Effector memory CD4-positive, alpha-beta T cell (primary cell): ENCODE data around the gene GRM8.

ENCODE experiments used
- DNase-seq, 3 donors: peaks; one replicate each; pipeline ENCODE4 v3.0.0-alpha.2; 2020
- H3K27ac ChIP-seq: 2 replicates; pipeline ENCODE4 v1.7.0; 2013; ENCODE audit warnings: mild to moderate bottlenecking, low read length, moderate library complexity; ENCODE audit not compliant: insufficient read depth, poor library complexity, severe bottlenecking
- H3K27me3 ChIP-seq: replicated peaks from 2 replicates; pipeline ENCODE4 v1.7.0; 2013; ENCODE audit warnings: mild to moderate bottlenecking, low read length; ENCODE audit not compliant: insufficient read depth, control insufficient read depth, poor library complexity, severe bottlenecking
- H3K36me3 ChIP-seq: 2 replicates; pipeline ENCODE4 v1.7.0; 2013; ENCODE audit warnings: mild to moderate bottlenecking, low read length, moderate library complexity; ENCODE audit not compliant: control insufficient read depth, insufficient read depth
- H3K4me1 ChIP-seq: 2 replicates; pipeline ENCODE4 v1.7.0; 2013; ENCODE audit warnings: low read length, mild to moderate bottlenecking; ENCODE audit not compliant: control insufficient read depth, insufficient read depth, poor library complexity, severe bottlenecking
- H3K4me3 ChIP-seq: 2 replicates; pipeline ENCODE4 v1.7.0; 2013; ENCODE audit warnings: low read length, low read depth, mild to moderate bottlenecking; ENCODE audit not compliant: insufficient read depth, poor library complexity, severe bottlenecking
- H3K9me3 ChIP-seq: 2 replicates; pipeline ENCODE4 v1.7.0; 2013; ENCODE audit warnings: mild to moderate bottlenecking, low read length, moderate library complexity; ENCODE audit not compliant: control insufficient read depth

GRM8 gene

DNA sequence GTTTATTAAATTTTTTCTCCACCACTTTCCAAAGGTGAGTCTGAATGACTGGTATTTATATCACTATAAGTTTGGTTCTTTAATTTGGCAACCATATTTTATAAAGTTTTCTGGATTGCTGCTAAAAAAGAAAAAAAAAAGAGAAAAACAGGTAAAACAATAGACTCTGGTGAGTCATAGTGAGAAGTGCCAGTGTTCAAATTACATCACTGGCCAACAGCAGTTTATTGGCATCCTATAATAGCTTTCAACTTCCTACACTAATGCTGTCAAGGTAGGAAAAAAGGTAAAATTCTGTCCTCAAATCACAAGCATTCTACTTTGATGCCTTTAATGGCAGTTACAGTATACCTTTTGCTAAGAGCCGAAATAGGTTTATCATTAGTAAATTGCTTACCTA lies 808.8 kb downstream of the GRM8 start:
- no peaks in the 10 kb centered on the region for H3K36me3 ChIP-seq
- H3K27me3 ChIP-seq = no peaks in the 10 kb centered on the region
- no peak for DNase-seq

GRCh38 chr7:126442908-126443307 lies 809.8 kb downstream of the GRM8 start:
- H3K4me1 ChIP-seq = no peaks in the 10 kb centered on the region
- no peak for DNase-seq
- H3K36me3 ChIP-seq = no peaks in the 10 kb centered on the region
- H3K4me3 ChIP-seq = no peak overlapping the region
- no peaks in the 10 kb centered on the region for H3K9me3 ChIP-seq
- no peak overlapping the region for H3K27ac ChIP-seq
- no peaks in the 10 kb centered on the region for H3K27me3 ChIP-seq

More for the DNA sequence above, 808.8 kb downstream of the GRM8 start:
- H3K9me3 ChIP-seq = no peaks in the 10 kb centered on the region
- no peak overlapping the region for H3K27ac ChIP-seq
- no peaks in the 10 kb centered on the region for H3K4me1 ChIP-seq
- no peak overlapping the region for H3K4me3 ChIP-seq

GRCh38 chr7:126441745-126442144 lies 811.0 kb downstream of the GRM8 start:
- DNase-seq = no peak
- H3K9me3 ChIP-seq = no peaks in the 10 kb centered on the region
- H3K27me3 ChIP-seq = no peaks in the 10 kb centered on the region
- no peak overlapping the region for H3K4me3 ChIP-seq
- H3K4me1 ChIP-seq = no peaks in the 10 kb centered on the region
- no peaks in the 10 kb centered on the region for H3K36me3 ChIP-seq
- H3K27ac ChIP-seq = no peak overlapping the region

GRCh38 chr7:126440542-126440941 lies 812.2 kb downstream of the GRM8 start:
- DNase-seq = no peak
- Histone ChIP-seq H3K36me3 (no peaks in the 10 kb centered on the region), H3K9me3 (no peaks in the 10 kb centered on the region), H3K27me3 (no peaks in the 10 kb centered on the region), H3K27ac (no peak overlapping the region), H3K4me3 (no peak overlapping the region), H3K4me1 (no peaks in the 10 kb centered on the region)

DNA sequence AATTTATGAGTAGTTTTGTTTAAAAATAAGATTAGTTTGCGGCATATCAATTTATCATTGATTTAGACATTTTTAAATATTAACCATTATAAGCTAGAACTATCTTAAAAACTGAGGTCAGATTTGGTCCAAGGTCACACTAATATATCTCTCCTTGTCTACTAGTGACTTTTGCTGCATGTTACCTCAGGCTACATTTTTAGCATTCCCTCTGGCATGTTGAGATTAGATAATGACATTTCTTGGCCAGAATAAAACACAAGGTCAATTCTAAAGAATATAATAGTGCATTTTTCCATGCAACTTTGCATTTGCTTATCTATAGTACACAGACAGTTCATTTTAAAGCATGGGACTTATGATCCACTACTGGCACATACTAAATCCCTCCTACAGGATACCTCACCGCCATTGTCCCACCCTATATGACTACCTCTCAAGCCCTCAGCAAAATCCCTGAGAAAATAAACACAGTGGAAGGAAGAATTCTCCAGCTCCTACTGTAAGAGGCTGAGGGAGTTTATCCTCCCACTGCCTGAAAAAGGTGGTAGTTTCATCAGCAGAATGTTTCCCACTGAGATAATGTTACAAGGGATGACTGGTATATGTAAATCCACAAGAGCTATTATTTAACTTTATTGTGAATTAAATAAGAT lies 816.4 kb downstream of the GRM8 start:
- Histone ChIP-seq H3K27me3 (no peaks in the 10 kb centered on the region), H3K27ac (no peak overlapping the region), H3K36me3 (no peaks in the 10 kb centered on the region), H3K4me3 (no peak overlapping the region), H3K4me1 (no peaks in the 10 kb centered on the region), H3K9me3 (no peaks in the 10 kb centered on the region)
- no peak for DNase-seq

- DNase-seq = no peak
- no peak overlapping the region for H3K27ac ChIP-seq
- H3K9me3 ChIP-seq = no peaks in the 10 kb centered on the region
- H3K27me3 ChIP-seq = no peaks in the 10 kb centered on the region
- no peaks in the 10 kb centered on the region for H3K4me1 ChIP-seq
- no peak overlapping the region for H3K4me3 ChIP-seq
- no peaks in the 10 kb centered on the region for H3K36me3 ChIP-seq
Observed at GRCh38 chr7:126426652-126427051, 826.1 kb downstream of the GRM8 start.

DNA sequence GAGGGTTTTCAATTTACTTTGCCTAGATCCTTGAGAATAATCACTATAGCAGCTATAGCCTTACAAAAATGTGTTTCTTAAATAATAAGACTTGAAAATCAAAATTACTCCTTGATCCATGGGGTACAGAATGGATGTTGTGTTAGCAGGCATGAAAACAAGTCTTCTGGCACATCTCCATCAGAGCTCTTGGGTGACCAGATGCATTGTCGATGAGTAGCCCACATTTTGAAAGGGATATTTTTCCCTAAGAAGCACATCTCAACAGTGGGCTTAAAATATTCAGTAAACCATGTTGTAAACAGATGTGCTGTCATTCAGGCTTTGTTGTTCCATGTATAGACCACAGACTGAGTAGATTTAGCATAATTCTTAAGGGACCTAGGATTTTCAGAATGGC lies 827.8 kb downstream of the GRM8 start:
- H3K27ac ChIP-seq = no peak overlapping the region

GRCh38 chr7:126419047-126419446 lies 833.7 kb downstream of the GRM8 start:
- DNase-seq = no peak
- Histone ChIP-seq H3K4me1 (no peaks in the 10 kb centered on the region), H3K36me3 (no peaks in the 10 kb centered on the region), H3K9me3 (no peaks in the 10 kb centered on the region), H3K27me3 (no peaks in the 10 kb centered on the region), H3K27ac (no peak overlapping the region), H3K4me3 (no peak overlapping the region)

More for the DNA sequence above, 827.8 kb downstream of the GRM8 start:
- no peaks in the 10 kb centered on the region for H3K4me1 ChIP-seq
- H3K9me3 ChIP-seq = no peaks in the 10 kb centered on the region
- H3K4me3 ChIP-seq = no peak overlapping the region
- H3K36me3 ChIP-seq = no peaks in the 10 kb centered on the region
- no peak for DNase-seq
- H3K27me3 ChIP-seq = no peaks in the 10 kb centered on the region

- no peak for DNase-seq
- H3K27me3 ChIP-seq = no peaks in the 10 kb centered on the region
- H3K4me1 ChIP-seq = no peaks in the 10 kb centered on the region
- H3K36me3 ChIP-seq = no peaks in the 10 kb centered on the region
- H3K4me3 ChIP-seq = no peak overlapping the region
- H3K9me3 ChIP-seq = no peaks in the 10 kb centered on the region
- no peak overlapping the region for H3K27ac ChIP-seq
Observed at GRCh38 chr7:126411821-126412383, 840.8 kb downstream of the GRM8 start.

- no peak for DNase-seq
- H3K4me1 ChIP-seq = no peaks in the 10 kb centered on the region
- H3K27ac ChIP-seq = no peak overlapping the region
- no peaks in the 10 kb centered on the region for H3K9me3 ChIP-seq
- H3K27me3 ChIP-seq = no peaks in the 10 kb centered on the region
- H3K4me3 ChIP-seq = no peak overlapping the region
- H3K36me3 ChIP-seq = no peaks in the 10 kb centered on the region
Observed at GRCh38 chr7:126411032-126411820, 841.5 kb downstream of the GRM8 start.
